Thyroid gland (tissue), 4 donors: ENCODE results near the gene FHOD3. TPM values are rescaled to one million over a fixed set of nuclear protein-coding genes. Genes with fewer than 3 reads are reported as not detected.
A peak's percentile ranks its signal among the peaks of the same experiment; 100 is the strongest.
"Not testable (repeated sequence)": the region's sequence is repeated elsewhere in the genome, so short reads cannot be mapped to it uniquely, and the experiment has no call there.

Experiments
- DNase-seq, 2 donors: peaks; one replicate each; pipeline ENCODE4 v3.0.0-alpha.2; 2019
- H3K27ac ChIP-seq, 3 donors: fragments of 200-600 bp; sonication (generic); 1 replicate in 2 of 3; 2 replicates in 1 of 3; pipeline ENCODE4 v1.5.1; 2016 to 2019; ENCODE audit warnings: mild to moderate bottlenecking in 1 of 3, moderate library complexity in 1 of 3
- H3K27me3 ChIP-seq: fragments of 200-600 bp; sonication (generic); one replicate; pipeline ENCODE4 v1.5.1; 2019
- H3K36me3 ChIP-seq, 2 donors: fragments of 200-600 bp; sonication (generic); one replicate each; pipeline ENCODE4 v1.5.1; 2016 to 2019
- H3K4me1 ChIP-seq, 2 donors: fragments of 200-600 bp; sonication (generic); one replicate each; pipeline ENCODE4 v1.5.1; 2017 to 2019
- H3K4me3 ChIP-seq, 3 donors: fragments of 200-600 bp; sonication (generic); replicated peaks in 1 of 3; 1 replicate in 2 of 3; 2 replicates in 1 of 3; pipeline ENCODE4 v1.5.1; 2016; ENCODE audit warnings: mild to moderate bottlenecking in 1 of 3
- H3K9me3 ChIP-seq: fragments of 200-600 bp; sonication (generic); one replicate; pipeline ENCODE4 v1.5.1; 2017
- POLR2A ChIP-seq, 2 donors: fragments of 450-650 bp; IDR thresholded peaks; one replicate each; pipeline ENCODE4 v1.6.1; 2017; ENCODE audit warnings: antibody characterized with exemption in 2 of 2, mild to moderate bottlenecking in 2 of 2, moderate library complexity in 1 of 2
- WGBS, 2 donors: methylation state at CpG; one replicate each; pipeline ENCODE4 v1.1.5; 2017; 5-methylcytosine and 5-hydroxymethylcytosine counted together
- intact Hi-C: fragments of 100-400 bp; cut with DNase I; formaldehyde crosslinking; loops from one replicate; pipeline ENCODE4 v1.15.1; 2023
- total RNA-seq, 4 donors: library from RNA; depleted of rRNA; stranded (reverse); fragments of >200 nt; gene quantifications; one replicate each; pipeline ENCODE4 v1.2.3, GENCODE V29; 2016
- TF ChIP-seq, protein P1 (sequence below), 6 experiments: fragments of 200-600 bp in 3 of 6; fragments of 450-650 bp in 3 of 6; sonication (generic) in 3 of 6; IDR thresholded peaks; one replicate each; pipeline ENCODE4 v1.5.1; 2016 to 2019; ENCODE audit warnings: antibody characterized with exemption in 6 of 6, mild to moderate bottlenecking in 2 of 6, inconsistent platforms in 1 of 6, moderate library complexity in 1 of 6

FHOD3 gene
- total RNA-seq, 4 donors from 2014 or later = 1.6 to 6.9 (median 4.8) TPM

DNA sequence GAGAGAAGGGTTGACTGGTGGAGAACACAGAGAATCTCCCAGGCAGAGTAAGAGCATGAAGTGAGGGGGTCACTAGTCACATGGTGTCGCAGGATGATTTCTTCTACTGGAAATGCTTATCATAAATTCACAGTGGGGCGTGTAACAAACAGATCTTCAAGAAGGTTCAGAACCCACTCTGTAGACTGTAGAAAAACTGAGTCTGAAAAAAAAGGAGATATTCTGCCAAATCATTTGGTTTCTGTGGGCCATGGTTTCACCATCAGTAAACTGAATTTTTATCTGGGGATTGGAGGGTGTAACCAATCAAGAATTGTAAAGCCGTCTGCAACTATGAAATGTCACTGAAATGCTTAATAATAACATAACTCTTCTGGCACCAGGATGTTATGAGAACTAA lies 516.3 kb downstream of the FHOD3 start:
- H3K36me3 ChIP-seq = peaks cover 0 to 5% of the 10 kb centered on the region in 2 donors
- peaks cover 3 to 8% of the 10 kb centered on the region in 2 donors for H3K4me1 ChIP-seq
- no peak for TF ChIP-seq POLR2A (IDR thresholded peaks at IDR 0.05)
- TF ChIP-seq, protein P1, sequence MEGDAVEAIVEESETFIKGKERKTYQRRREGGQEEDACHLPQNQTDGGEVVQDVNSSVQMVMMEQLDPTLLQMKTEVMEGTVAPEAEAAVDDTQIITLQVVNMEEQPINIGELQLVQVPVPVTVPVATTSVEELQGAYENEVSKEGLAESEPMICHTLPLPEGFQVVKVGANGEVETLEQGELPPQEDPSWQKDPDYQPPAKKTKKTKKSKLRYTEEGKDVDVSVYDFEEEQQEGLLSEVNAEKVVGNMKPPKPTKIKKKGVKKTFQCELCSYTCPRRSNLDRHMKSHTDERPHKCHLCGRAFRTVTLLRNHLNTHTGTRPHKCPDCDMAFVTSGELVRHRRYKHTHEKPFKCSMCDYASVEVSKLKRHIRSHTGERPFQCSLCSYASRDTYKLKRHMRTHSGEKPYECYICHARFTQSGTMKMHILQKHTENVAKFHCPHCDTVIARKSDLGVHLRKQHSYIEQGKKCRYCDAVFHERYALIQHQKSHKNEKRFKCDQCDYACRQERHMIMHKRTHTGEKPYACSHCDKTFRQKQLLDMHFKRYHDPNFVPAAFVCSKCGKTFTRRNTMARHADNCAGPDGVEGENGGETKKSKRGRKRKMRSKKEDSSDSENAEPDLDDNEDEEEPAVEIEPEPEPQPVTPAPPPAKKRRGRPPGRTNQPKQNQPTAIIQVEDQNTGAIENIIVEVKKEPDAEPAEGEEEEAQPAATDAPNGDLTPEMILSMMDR (IDR thresholded peaks at IDR 0.05) = no peak
- H3K27ac ChIP-seq = no peak overlapping the region
- 87 to 88% methylated on average over 3 of the region's 3 CpGs for WGBS, 2 donors
- DNase-seq = no peak
- intact Hi-C loops = no loop called here
- no peak overlapping the region for H3K4me3 ChIP-seq
- no peaks in the 10 kb centered on the region for H3K27me3 ChIP-seq
- no peaks in the 10 kb centered on the region for H3K9me3 ChIP-seq

DNA sequence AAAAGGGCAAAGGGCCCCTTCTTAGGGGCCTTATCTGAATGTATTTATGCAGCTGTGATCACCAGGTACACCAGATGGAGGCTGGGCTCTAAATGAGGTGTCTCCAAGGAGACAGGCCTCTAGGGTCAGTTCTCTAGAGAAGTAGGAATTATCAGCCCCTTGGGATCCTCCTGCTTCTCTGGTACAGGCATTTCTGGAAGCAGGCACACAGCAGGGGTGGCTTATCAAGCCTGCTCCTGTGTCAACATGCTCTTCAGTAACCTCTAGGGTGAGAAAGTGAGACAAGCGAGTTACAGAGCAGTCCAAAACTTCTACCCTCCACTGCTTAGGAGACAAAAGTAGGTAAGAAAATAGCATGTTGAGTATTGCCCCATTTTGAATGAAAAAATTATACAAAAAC lies 517.5 kb downstream of the FHOD3 start:
- TF ChIP-seq, protein P1 (IDR thresholded peaks at IDR 0.05) = no peak
- no peak for TF ChIP-seq POLR2A (IDR thresholded peaks at IDR 0.05)
- peaks cover 0 to 5% of the 10 kb centered on the region in 2 donors for H3K36me3 ChIP-seq
- intact Hi-C loops = no loop called here

GRCh38 chr18:36816096-36816495 lies 518.6 kb downstream of the FHOD3 start:
- H3K4me3 ChIP-seq, DNase-seq, H3K27me3 ChIP-seq, H3K36me3 ChIP-seq, intact Hi-C loops, H3K27ac ChIP-seq, H3K4me1 ChIP-seq, H3K9me3 ChIP-seq: not testable (repeated sequence)

More for the DNA sequence above, 517.5 kb downstream of the FHOD3 start:
- 0 to 29% methylated on average over 1 of the region's 1 CpG for WGBS, 2 donors
- H3K27me3 ChIP-seq = no peaks in the 10 kb centered on the region
- H3K9me3 ChIP-seq = no peaks in the 10 kb centered on the region
- H3K27ac ChIP-seq = no peak overlapping the region
- H3K4me1 ChIP-seq = peaks cover 3 to 8% of the 10 kb centered on the region in 2 donors
- peak; percentile 22 to 35 for DNase-seq
- no peak overlapping the region for H3K4me3 ChIP-seq

GRCh38 chr18:36817039-36817438 lies 519.5 kb downstream of the FHOD3 start:
- 89 to 91% methylated on average over 1 of the region's 1 CpG for WGBS, 2 donors
- Histone ChIP-seq H3K36me3 (peaks cover 0 to 5% of the 10 kb centered on the region in 2 donors), H3K27ac (no peak overlapping the region), H3K4me3 (no peak overlapping the region), H3K9me3 (no peaks in the 10 kb centered on the region), H3K4me1 (peaks cover 3 to 8% of the 10 kb centered on the region in 2 donors), H3K27me3 (no peaks in the 10 kb centered on the region)
- intact Hi-C loops = no loop called here
- no peak for DNase-seq
- TF ChIP-seq POLR2A (IDR thresholded peaks at IDR 0.05) = no peak
- TF ChIP-seq, protein P1 (IDR thresholded peaks at IDR 0.05) = no peak

- no peaks in the 10 kb centered on the region for H3K27me3 ChIP-seq
- no peaks in the 10 kb centered on the region for H3K9me3 ChIP-seq
- H3K27ac ChIP-seq = no peak overlapping the region
- H3K4me3 ChIP-seq = no peak overlapping the region
- WGBS, 2 donors = 90 to 92% methylated on average over 3 of the region's 3 CpGs
- DNase-seq = no peak
- TF ChIP-seq, protein P1 (IDR thresholded peaks at IDR 0.05) = no peak
- no peak for TF ChIP-seq POLR2A (IDR thresholded peaks at IDR 0.05)
- H3K4me1 ChIP-seq = peaks cover 3 to 8% of the 10 kb centered on the region in 2 donors
- peaks cover 0 to 5% of the 10 kb centered on the region in 2 donors for H3K36me3 ChIP-seq
- intact Hi-C loops = no loop called here
Observed at GRCh38 chr18:36818652-36819051, 521.1 kb downstream of the FHOD3 start.

- Histone ChIP-seq H3K9me3 (no peaks in the 10 kb centered on the region), H3K4me3 (no peak overlapping the region), H3K4me1 (peaks cover 3 to 8% of the 10 kb centered on the region in 2 donors), H3K36me3 (peaks cover 0 to 5% of the 10 kb centered on the region in 2 donors), H3K27me3 (no peaks in the 10 kb centered on the region), H3K27ac (no peak overlapping the region)
- intact Hi-C loops = no loop called here
- no peak for DNase-seq
- TF ChIP-seq, protein P1 (IDR thresholded peaks at IDR 0.05) = no peak
- TF ChIP-seq POLR2A (IDR thresholded peaks at IDR 0.05) = no peak
Observed at GRCh38 chr18:36819621-36820020, 522.1 kb downstream of the FHOD3 start.
